ENCODE data around the gene XRCC4.

XRCC4 gene

GRCh38 chr5:83076742-83077661 lies at the start of gene XRCC4, which contains the start of gene TMEM167A:
Gene XRCC4, plus strand, starts transcription at chr5:83077547. Its CDS starts 27,373 bp downstream, at chr5:83104920.
Gene TMEM167A, minus strand, starts transcription at chr5:83077394. Its CDS starts 71 bp downstream, at chr5:83077323.
- Histone ChIP-seq H3K4me3 (ENCODE audit: low read length) (peak within 1 kb of the TSS; percentile 99), H3K36me3 (ENCODE audit: control insufficient read depth, insufficient read depth, low read length) (no peaks in the 10 kb centered on the region), H3K4me1 (ENCODE audit: control insufficient read depth, insufficient read depth, low read length) (peaks cover 14% of the 10 kb centered on the region)

GRCh38 chr5:83029912-83030311 lies 47.4 kb upstream of the XRCC4 start:
- no peaks in the 10 kb centered on the region for H3K4me1 ChIP-seq (ENCODE audit: control insufficient read depth, insufficient read depth, low read length)
- H3K27ac ChIP-seq (ENCODE audit: low read depth, low read length) = no peak overlapping the region
- no peaks in the 10 kb centered on the region for H3K36me3 ChIP-seq (ENCODE audit: control insufficient read depth, insufficient read depth, low read length)
- no peaks in the 10 kb centered on the region for H3K27me3 ChIP-seq (ENCODE audit: control insufficient read depth, insufficient read depth, low read length)
- no peak overlapping the region for H3K9ac ChIP-seq (ENCODE audit: low read length)
- H3K4me3 ChIP-seq (ENCODE audit: low read length) = no peak overlapping the region

More at GRCh38 chr5:83076742-83077661, at the start of gene XRCC4, which contains the start of gene TMEM167A:
- Histone ChIP-seq H3K9ac (ENCODE audit: low read length) (peak within 1 kb of the TSS; percentile 87), H3K27ac (ENCODE audit: low read depth, low read length) (peak within 1 kb of the TSS; percentile 86), H3K27me3 (ENCODE audit: control insufficient read depth, insufficient read depth, low read length) (no peaks in the 10 kb centered on the region)

- Histone ChIP-seq H3K27ac (ENCODE audit: low read depth, low read length) (no peak overlapping the region), H3K27me3 (ENCODE audit: control insufficient read depth, insufficient read depth, low read length) (no peaks in the 10 kb centered on the region), H3K4me3 (ENCODE audit: low read length) (no peak overlapping the region), H3K36me3 (ENCODE audit: control insufficient read depth, insufficient read depth, low read length) (no peaks in the 10 kb centered on the region), H3K9ac (ENCODE audit: low read length) (no peak overlapping the region), H3K4me1 (ENCODE audit: control insufficient read depth, insufficient read depth, low read length) (peaks cover 5% of the 10 kb centered on the region)
These were observed 46.0 kb upstream of the XRCC4 start for GRCh38 chr5:83031381-83031780.

GRCh38 chr5:83034036-83034435 lies 43.3 kb upstream of the XRCC4 start:
- Histone ChIP-seq H3K9ac (ENCODE audit: low read length) (no peak overlapping the region), H3K27ac (ENCODE audit: low read depth, low read length) (no peak overlapping the region), H3K4me3 (ENCODE audit: low read length) (no peak overlapping the region), H3K36me3 (ENCODE audit: control insufficient read depth, insufficient read depth, low read length) (no peaks in the 10 kb centered on the region), H3K27me3 (ENCODE audit: control insufficient read depth, insufficient read depth, low read length) (no peaks in the 10 kb centered on the region), H3K4me1 (ENCODE audit: control insufficient read depth, insufficient read depth, low read length) (peaks cover 5% of the 10 kb centered on the region)

GRCh38 chr5:83034528-83035207 lies 42.7 kb upstream of the XRCC4 start:
- Histone ChIP-seq H3K4me1 (ENCODE audit: control insufficient read depth, insufficient read depth, low read length) (peaks cover 5% of the 10 kb centered on the region), H3K9ac (ENCODE audit: low read length) (no peak overlapping the region), H3K27ac (ENCODE audit: low read depth, low read length) (no peak overlapping the region), H3K36me3 (ENCODE audit: control insufficient read depth, insufficient read depth, low read length) (no peaks in the 10 kb centered on the region), H3K27me3 (ENCODE audit: control insufficient read depth, insufficient read depth, low read length) (no peaks in the 10 kb centered on the region), H3K4me3 (ENCODE audit: low read length) (no peak overlapping the region)

- Histone ChIP-seq H3K27ac (ENCODE audit: low read depth, low read length) (no peak overlapping the region), H3K4me3 (ENCODE audit: low read length) (no peak overlapping the region), H3K27me3 (ENCODE audit: control insufficient read depth, insufficient read depth, low read length) (no peaks in the 10 kb centered on the region), H3K36me3 (ENCODE audit: control insufficient read depth, insufficient read depth, low read length) (no peaks in the 10 kb centered on the region), H3K9ac (ENCODE audit: low read length) (no peak overlapping the region), H3K4me1 (ENCODE audit: control insufficient read depth, insufficient read depth, low read length) (peaks cover 5% of the 10 kb centered on the region)
These were observed 41.8 kb upstream of the XRCC4 start for GRCh38 chr5:83035373-83036100.

GRCh38 chr5:83036991-83037575 lies 40.3 kb upstream of the XRCC4 start:
- no peak overlapping the region for H3K9ac ChIP-seq (ENCODE audit: low read length)
- H3K4me3 ChIP-seq (ENCODE audit: low read length) = no peak overlapping the region
- H3K27me3 ChIP-seq (ENCODE audit: control insufficient read depth, insufficient read depth, low read length) = no peaks in the 10 kb centered on the region
- peaks cover 5% of the 10 kb centered on the region for H3K4me1 ChIP-seq (ENCODE audit: control insufficient read depth, insufficient read depth, low read length)
- H3K27ac ChIP-seq (ENCODE audit: low read depth, low read length) = no peak overlapping the region
- H3K36me3 ChIP-seq (ENCODE audit: control insufficient read depth, insufficient read depth, low read length) = no peaks in the 10 kb centered on the region

GRCh38 chr5:83038924-83039323 lies 38.4 kb upstream of the XRCC4 start:
- Histone ChIP-seq H3K27me3 (ENCODE audit: control insufficient read depth, insufficient read depth, low read length) (no peaks in the 10 kb centered on the region), H3K4me3 (ENCODE audit: low read length) (no peak overlapping the region), H3K4me1 (ENCODE audit: control insufficient read depth, insufficient read depth, low read length) (peaks cover 5% of the 10 kb centered on the region), H3K9ac (ENCODE audit: low read length) (no peak overlapping the region), H3K36me3 (ENCODE audit: control insufficient read depth, insufficient read depth, low read length) (no peaks in the 10 kb centered on the region), H3K27ac (ENCODE audit: low read depth, low read length) (no peak overlapping the region)

GRCh38 chr5:83042507-83042906 lies 34.8 kb upstream of the XRCC4 start:
- Histone ChIP-seq H3K27me3 (ENCODE audit: control insufficient read depth, insufficient read depth, low read length) (no peaks in the 10 kb centered on the region), H3K4me3 (ENCODE audit: low read length) (no peak overlapping the region), H3K4me1 (ENCODE audit: control insufficient read depth, insufficient read depth, low read length) (no peaks in the 10 kb centered on the region), H3K36me3 (ENCODE audit: control insufficient read depth, insufficient read depth, low read length) (no peaks in the 10 kb centered on the region), H3K9ac (ENCODE audit: low read length) (no peak overlapping the region), H3K27ac (ENCODE audit: low read depth, low read length) (no peak overlapping the region)

- Histone ChIP-seq H3K4me1 (ENCODE audit: control insufficient read depth, insufficient read depth, low read length) (no peaks in the 10 kb centered on the region), H3K9ac (ENCODE audit: low read length) (no peak overlapping the region), H3K27me3 (ENCODE audit: control insufficient read depth, insufficient read depth, low read length) (no peaks in the 10 kb centered on the region), H3K4me3 (ENCODE audit: low read length) (no peak overlapping the region), H3K27ac (ENCODE audit: low read depth, low read length) (no peak overlapping the region), H3K36me3 (ENCODE audit: control insufficient read depth, insufficient read depth, low read length) (no peaks in the 10 kb centered on the region)
These were observed 32.4 kb upstream of the XRCC4 start for GRCh38 chr5:83044926-83045325.

- no peak overlapping the region for H3K4me3 ChIP-seq (ENCODE audit: low read length)
- no peaks in the 10 kb centered on the region for H3K36me3 ChIP-seq (ENCODE audit: control insufficient read depth, insufficient read depth, low read length)
- no peaks in the 10 kb centered on the region for H3K27me3 ChIP-seq (ENCODE audit: control insufficient read depth, insufficient read depth, low read length)
- H3K4me1 ChIP-seq (ENCODE audit: control insufficient read depth, insufficient read depth, low read length) = no peaks in the 10 kb centered on the region
- H3K9ac ChIP-seq (ENCODE audit: low read length) = no peak overlapping the region
- H3K27ac ChIP-seq (ENCODE audit: low read depth, low read length) = no peak overlapping the region
These were observed 29.1 kb upstream of the XRCC4 start for GRCh38 chr5:83048277-83048676.

GRCh38 chr5:83048811-83049210 lies 28.5 kb upstream of the XRCC4 start:
- H3K27ac ChIP-seq (ENCODE audit: low read depth, low read length) = no peak overlapping the region

More at GRCh38 chr5:83048811-83049210, 28.5 kb upstream of the XRCC4 start:
- Histone ChIP-seq H3K4me3 (ENCODE audit: low read length) (no peak overlapping the region), H3K4me1 (ENCODE audit: control insufficient read depth, insufficient read depth, low read length) (no peaks in the 10 kb centered on the region), H3K9ac (ENCODE audit: low read length) (no peak overlapping the region), H3K27me3 (ENCODE audit: control insufficient read depth, insufficient read depth, low read length) (no peaks in the 10 kb centered on the region), H3K36me3 (ENCODE audit: control insufficient read depth, insufficient read depth, low read length) (no peaks in the 10 kb centered on the region)

Measured in rectal smooth muscle tissue (tissue), 1 donor.